ENCODE data around the gene PLEKHG3.

Gene PLEKHG3

GRCh38 chr14:64693810-64694165 lies 10.4 kb upstream of the PLEKHG3 start:
- TF ChIP-seq EZH2phosphoT487 (IDR thresholded peaks at IDR 0.05; ENCODE audit: borderline replicate concordance) (no peak), CTCF (conservative IDR thresholded peaks at IDR 0.05; ENCODE audit: low read length) (no peak)
- H3K4me1 ChIP-seq (ENCODE audit: insufficient read depth, low read length, poor library complexity, severe bottlenecking): peaks cover 43% of the 10 kb centered on the region
- H2AFZ ChIP-seq (ENCODE audit: low read length): no peak overlapping the region
- no peaks in the 10 kb centered on the region for H3K79me2 ChIP-seq (ENCODE audit: insufficient read depth, low read length)
- H3K9me3 ChIP-seq (ENCODE audit: insufficient read depth, low read depth, low read length): no peaks in the 10 kb centered on the region
- H3K9ac ChIP-seq (ENCODE audit: low read depth, low read length, poor library complexity, severe bottlenecking): no peak overlapping the region
- no peaks in the 10 kb centered on the region for H4K20me1 ChIP-seq (ENCODE audit: insufficient read depth, low read length, poor library complexity, severe bottlenecking)
- H3F3A ChIP-seq (ENCODE audit: low read depth): no peaks in the 10 kb centered on the region; the same call in 1 of the 2 replicates
- no peaks in the 10 kb centered on the region for H3K36me3 ChIP-seq (ENCODE audit: insufficient read depth, low read length)
- no peak overlapping the region for H3K4me2 ChIP-seq (ENCODE audit: low read depth, low read length, poor library complexity, severe bottlenecking)
- no peak overlapping the region for H3K4me3 ChIP-seq (ENCODE audit: low read length, poor library complexity, severe bottlenecking)
- no peaks in the 10 kb centered on the region for H3K27me3 ChIP-seq (ENCODE audit: insufficient read depth, low read length, poor library complexity, severe bottlenecking)
- H3K9me2 ChIP-seq (replicated peaks; ENCODE audit: low read depth, low read length): no peaks in the 10 kb centered on the region

GRCh38 chr14:64695071-64695470 lies 9.2 kb upstream of the PLEKHG3 start:
- H2AFZ ChIP-seq (ENCODE audit: low read length): no peak overlapping the region
- H3K36me3 ChIP-seq (ENCODE audit: insufficient read depth, low read length): no peaks in the 10 kb centered on the region
- H3K9me3 ChIP-seq (ENCODE audit: insufficient read depth, low read depth, low read length): no peaks in the 10 kb centered on the region
- TF ChIP-seq CTCF (conservative IDR thresholded peaks at IDR 0.05; ENCODE audit: low read length) (no peak), EZH2phosphoT487 (IDR thresholded peaks at IDR 0.05; ENCODE audit: borderline replicate concordance) (no peak)
- no peaks in the 10 kb centered on the region for H3K9me2 ChIP-seq (replicated peaks; ENCODE audit: low read depth, low read length)
- no peak overlapping the region for H3K4me3 ChIP-seq (ENCODE audit: low read length, poor library complexity, severe bottlenecking)
- no peak overlapping the region for H3K9ac ChIP-seq (ENCODE audit: low read depth, low read length, poor library complexity, severe bottlenecking)
- H3F3A ChIP-seq (ENCODE audit: low read depth): no peaks in the 10 kb centered on the region; the same call in 1 of the 2 replicates
- peaks cover 38% of the 10 kb centered on the region for H3K4me1 ChIP-seq (ENCODE audit: insufficient read depth, low read length, poor library complexity, severe bottlenecking)
- H4K20me1 ChIP-seq (ENCODE audit: insufficient read depth, low read length, poor library complexity, severe bottlenecking): no peaks in the 10 kb centered on the region
- no peak overlapping the region for H3K4me2 ChIP-seq (ENCODE audit: low read depth, low read length, poor library complexity, severe bottlenecking)
- no peaks in the 10 kb centered on the region for H3K27me3 ChIP-seq (ENCODE audit: insufficient read depth, low read length, poor library complexity, severe bottlenecking)
- no peaks in the 10 kb centered on the region for H3K79me2 ChIP-seq (ENCODE audit: insufficient read depth, low read length)

- Histone ChIP-seq H3F3A (ENCODE audit: low read depth) (no peaks in the 10 kb centered on the region; the same call in 1 of the 2 replicates), H3K4me3 (ENCODE audit: low read length, poor library complexity, severe bottlenecking) (no peak overlapping the region), H3K79me2 (ENCODE audit: insufficient read depth, low read length) (no peaks in the 10 kb centered on the region), H4K20me1 (ENCODE audit: insufficient read depth, low read length, poor library complexity, severe bottlenecking) (no peaks in the 10 kb centered on the region), H2AFZ (ENCODE audit: low read length) (no peak overlapping the region), H3K4me2 (ENCODE audit: low read depth, low read length, poor library complexity, severe bottlenecking) (peak overlapping the region; percentile 21), H3K4me1 (ENCODE audit: insufficient read depth, low read length, poor library complexity, severe bottlenecking) (peaks cover 38% of the 10 kb centered on the region), H3K36me3 (ENCODE audit: insufficient read depth, low read length) (no peaks in the 10 kb centered on the region), H3K27me3 (ENCODE audit: insufficient read depth, low read length, poor library complexity, severe bottlenecking) (no peaks in the 10 kb centered on the region), H3K9me3 (ENCODE audit: insufficient read depth, low read depth, low read length) (no peaks in the 10 kb centered on the region), H3K9me2 (replicated peaks; ENCODE audit: low read depth, low read length) (no peaks in the 10 kb centered on the region), H3K9ac (ENCODE audit: low read depth, low read length, poor library complexity, severe bottlenecking) (no peak overlapping the region)
- TF ChIP-seq CTCF (conservative IDR thresholded peaks at IDR 0.05; ENCODE audit: low read length): no peak
These were observed 7.8 kb upstream of the PLEKHG3 start for GRCh38 chr14:64696355-64696857.

All from Loucy (cell line).